HG03060 (cell line): ENCODE measurements around the gene FAM180A.
"Not testable (repeated sequence)": the region's sequence is repeated elsewhere in the genome, so short reads cannot be mapped to it uniquely, and the experiment has no call there.

Experiments used
- ATAC-seq: cut with Tn5 transposase; IDR thresholded peaks from one replicate; pipeline ENCODE4 v1.9.1; 2021; ENCODE audit warnings: low read depth, moderate number of reproducible peaks; ENCODE audit not compliant: unreplicated experiment

The FAM180A gene

GRCh38 chr7:135748770-135749169 is at the start of gene FAM180A:
TSS of gene FAM180A (minus strand) at chr7:135748813. CDS start at chr7:135748580, 233 bp downstream.
- no peak for ATAC-seq

- no peak for ATAC-seq
These were observed 49.5 kb upstream of the FAM180A start for GRCh38 chr7:135798095-135798494.

- ATAC-seq: no peak
These were observed 47.4 kb upstream of the FAM180A start for GRCh38 chr7:135795846-135796570.

- no peak for ATAC-seq
These were observed 45.2 kb upstream of the FAM180A start for GRCh38 chr7:135793841-135794240.

- ATAC-seq: no peak
These were observed 44.3 kb upstream of the FAM180A start for GRCh38 chr7:135792866-135793265.

GRCh38 chr7:135792363-135792668 is 43.7 kb upstream of the FAM180A start:
- ATAC-seq: no peak

GRCh38 chr7:135791543-135792362 is 43.1 kb upstream of the FAM180A start:
- ATAC-seq: no peak

- no peak for ATAC-seq
These were observed 41.9 kb upstream of the FAM180A start for GRCh38 chr7:135790371-135790977.

GRCh38 chr7:135789956-135790355 is 41.3 kb upstream of the FAM180A start:
- no peak for ATAC-seq

GRCh38 chr7:135789431-135789830 is 40.8 kb upstream of the FAM180A start:
- no peak for ATAC-seq

- no peak for ATAC-seq
These were observed 38.3 kb upstream of the FAM180A start for GRCh38 chr7:135786911-135787310.

- no peak for ATAC-seq
These were observed 36.5 kb upstream of the FAM180A start for GRCh38 chr7:135785065-135785464.

- ATAC-seq: no peak
These were observed 35.4 kb upstream of the FAM180A start for GRCh38 chr7:135784013-135784412.

GRCh38 chr7:135782801-135783200 is 34.2 kb upstream of the FAM180A start:
- ATAC-seq: no peak

GRCh38 chr7:135782377-135782776 is 33.8 kb upstream of the FAM180A start:
- ATAC-seq: no peak

- ATAC-seq: no peak
These were observed 29.2 kb upstream of the FAM180A start for GRCh38 chr7:135777626-135778398.

GRCh38 chr7:135775915-135776314 is 27.3 kb upstream of the FAM180A start:
- not testable (repeated sequence) for ATAC-seq

- ATAC-seq: no peak
These were observed 26.6 kb upstream of the FAM180A start for GRCh38 chr7:135775230-135775629.

- ATAC-seq: no peak
These were observed 25.7 kb upstream of the FAM180A start for GRCh38 chr7:135774284-135774683.

- no peak for ATAC-seq
These were observed 24.9 kb upstream of the FAM180A start for GRCh38 chr7:135773464-135773863.
